GM21515 (cell line): ENCODE results near the gene TEC.
"Not testable (repeated sequence)": the region's sequence is repeated elsewhere in the genome, so short reads cannot be mapped to it uniquely, and the experiment has no call there.

ENCODE experiments used
- ATAC-seq: cut with Tn5 transposase; IDR thresholded peaks from one replicate; pipeline ENCODE4 v1.9.1; 2021; ENCODE audit not compliant: unreplicated experiment

Gene TEC

DNA sequence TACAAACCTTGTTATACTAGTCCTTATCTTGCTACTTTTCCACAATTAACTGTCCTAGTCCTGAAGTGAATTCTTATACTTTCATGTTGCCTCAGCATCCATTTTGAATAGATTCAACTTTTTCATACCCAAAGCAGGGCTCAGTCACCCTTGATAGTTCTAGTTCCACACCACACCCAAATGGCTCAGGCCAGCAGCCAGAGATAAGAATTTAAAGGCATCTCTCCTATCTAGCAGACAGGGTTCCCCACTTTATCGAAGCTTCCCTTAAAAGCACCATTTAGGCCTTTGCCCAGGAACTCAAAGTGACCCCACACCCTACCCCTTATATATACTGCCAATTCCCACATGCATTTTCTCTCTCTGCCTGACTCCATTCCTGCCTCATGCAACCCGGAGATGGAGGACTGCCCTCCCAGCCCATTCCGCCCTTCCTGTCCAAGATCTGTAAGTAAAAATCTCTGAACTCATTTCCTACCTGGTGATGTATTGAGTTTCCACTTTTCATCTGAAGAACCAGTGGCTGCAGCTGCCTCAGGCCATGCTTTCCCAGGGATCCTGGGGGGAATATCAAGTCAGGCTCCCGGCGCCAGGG lies 71.9 kb downstream of the TEC start:
- peak; percentile 32 for ATAC-seq

GRCh38 chr4:48196758-48197504 lies 72.7 kb downstream of the TEC start:
- peak; percentile 68 for ATAC-seq

- no peak for ATAC-seq
Measured at GRCh38 chr4:48195853-48196252, 73.8 kb downstream of the TEC start.

DNA sequence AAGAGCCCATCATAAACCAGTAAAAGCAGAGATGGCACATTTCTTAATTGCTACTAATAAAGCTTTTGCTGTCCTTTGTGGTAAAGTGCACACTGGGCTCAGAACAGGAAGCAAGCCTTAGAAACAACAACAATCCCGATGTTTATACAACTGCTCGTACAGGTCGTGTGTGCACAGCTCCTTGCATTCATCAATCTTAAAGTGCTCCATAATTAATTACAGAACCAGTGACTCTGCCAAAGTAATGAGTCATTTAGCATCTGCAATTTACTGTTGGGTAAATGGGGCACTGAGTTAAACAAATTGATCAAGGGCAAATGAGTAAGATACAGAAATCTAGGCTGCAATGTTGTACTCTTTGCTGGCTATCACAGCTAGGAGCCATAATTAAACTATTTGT lies 74.3 kb downstream of the TEC start:
- no peak for ATAC-seq

DNA sequence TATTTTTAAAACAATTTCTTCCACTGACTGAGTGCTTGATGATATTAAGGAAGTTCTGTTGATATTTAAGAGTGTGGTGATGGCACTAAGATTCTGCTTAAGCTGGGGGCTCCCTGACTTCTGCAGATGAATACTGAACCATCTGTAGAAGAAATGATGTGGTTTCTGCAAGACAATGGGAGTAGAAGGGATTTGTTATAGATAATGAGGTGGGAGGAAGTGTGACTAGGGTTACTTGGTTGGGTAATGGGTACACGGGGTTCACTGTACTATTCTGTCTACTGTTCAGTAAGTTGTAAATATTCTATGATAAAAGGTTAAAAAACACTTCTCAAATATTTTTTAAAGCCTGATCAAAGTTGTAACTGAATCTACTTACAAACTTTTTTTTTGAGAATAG lies 74.7 kb downstream of the TEC start:
- no peak for ATAC-seq

DNA sequence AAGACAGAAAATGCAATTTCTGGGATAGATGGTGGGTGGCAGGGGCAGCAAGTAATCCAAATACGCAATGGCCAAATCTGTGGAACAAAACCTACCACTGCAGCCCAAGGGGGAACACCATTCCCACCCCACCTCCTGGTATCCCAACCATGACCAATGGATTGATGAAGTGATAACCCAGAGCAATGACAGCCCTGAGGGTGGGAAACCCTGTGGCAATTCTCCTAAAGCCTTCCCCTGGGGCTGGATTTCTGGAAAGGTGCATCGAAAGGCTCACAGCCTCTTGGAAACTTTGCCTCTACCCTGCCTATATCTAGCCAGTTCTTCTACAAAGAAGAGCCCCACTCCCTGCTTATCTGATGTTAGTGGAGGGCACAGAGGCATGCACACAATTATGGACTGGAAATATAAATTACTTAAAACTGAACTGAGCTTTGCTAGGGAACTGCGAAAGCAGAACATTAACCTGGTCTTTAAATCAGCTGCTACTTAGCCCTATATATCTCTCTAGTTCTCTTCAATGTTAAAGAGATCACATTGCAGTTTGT lies 75.6 kb downstream of the TEC start:
- no peak for ATAC-seq

DNA sequence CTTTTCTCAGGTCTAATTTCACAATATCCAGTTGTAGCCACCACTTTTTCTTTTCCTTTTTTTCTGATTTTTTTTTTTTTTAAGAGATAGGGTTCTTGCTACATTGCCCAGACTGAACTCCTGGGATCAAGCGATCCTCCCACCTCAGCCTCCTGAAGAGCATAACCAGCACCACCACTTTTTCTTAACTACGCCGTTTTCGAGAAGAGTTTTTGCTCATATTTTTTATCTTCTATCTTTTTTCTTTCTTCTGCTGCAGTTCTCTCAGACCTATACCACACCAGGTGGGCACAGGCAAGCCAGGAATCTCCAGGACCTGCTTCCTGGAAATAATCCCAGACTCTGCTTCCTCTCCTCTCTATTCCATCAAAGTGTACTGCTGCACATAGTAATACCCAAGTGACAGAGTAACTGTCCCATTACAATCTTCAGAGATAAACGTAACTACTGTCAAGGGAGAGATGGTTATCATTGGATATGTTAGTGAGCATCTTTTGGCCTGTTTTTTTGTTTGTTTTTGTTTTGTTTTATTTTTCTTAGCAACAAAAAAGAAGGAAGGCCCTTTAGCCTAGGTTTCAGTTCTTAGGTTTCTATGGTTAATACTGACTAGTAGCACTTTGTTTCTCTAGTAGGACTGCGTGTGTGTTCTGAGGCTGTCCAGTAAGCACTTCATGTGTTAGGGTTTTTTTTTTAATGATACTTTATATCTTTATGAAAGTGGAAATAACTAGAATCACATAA lies 76.4 kb downstream of the TEC start:
- ATAC-seq, result no peak

DNA sequence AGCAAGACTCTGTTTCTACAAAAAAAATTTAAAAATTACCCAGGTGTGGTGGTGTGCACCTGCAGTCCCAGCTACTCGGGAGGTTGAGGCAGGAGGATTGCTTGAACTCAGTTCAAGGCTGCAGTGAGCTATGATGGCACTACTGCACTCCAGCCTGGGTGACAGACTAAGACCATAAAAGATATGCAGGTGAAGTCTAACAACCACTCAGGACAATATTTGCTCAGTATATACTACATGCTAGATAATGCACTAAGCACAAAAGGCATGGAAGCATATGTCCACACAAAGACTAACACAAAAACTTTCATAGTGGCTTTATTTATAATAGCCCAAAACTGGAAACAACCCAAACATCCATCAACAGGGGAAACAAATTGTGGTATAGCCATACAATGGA lies 77.9 kb downstream of the TEC start:
- ATAC-seq, result no peak

- no peak for ATAC-seq
Measured at GRCh38 chr4:48190839-48191238, 78.8 kb downstream of the TEC start.

DNA sequence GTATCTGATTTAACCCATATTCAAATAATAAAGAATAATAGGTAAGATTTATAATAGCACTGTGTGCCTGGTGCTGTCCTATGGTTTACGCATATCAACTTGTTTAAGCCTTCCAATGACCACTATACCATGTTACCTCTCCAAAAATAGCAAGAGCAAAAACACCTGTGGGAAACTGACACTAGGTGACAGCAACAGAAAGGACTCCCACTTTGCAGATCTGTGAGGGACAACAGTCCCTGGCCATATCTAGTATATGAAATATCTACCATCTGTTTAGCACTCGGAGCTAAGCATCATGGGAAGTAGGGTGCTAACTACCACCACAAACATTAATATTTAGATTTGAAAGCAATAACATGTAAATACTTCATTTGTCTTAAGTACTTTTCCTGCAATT lies 79.9 kb downstream of the TEC start:
- no peak for ATAC-seq

DNA sequence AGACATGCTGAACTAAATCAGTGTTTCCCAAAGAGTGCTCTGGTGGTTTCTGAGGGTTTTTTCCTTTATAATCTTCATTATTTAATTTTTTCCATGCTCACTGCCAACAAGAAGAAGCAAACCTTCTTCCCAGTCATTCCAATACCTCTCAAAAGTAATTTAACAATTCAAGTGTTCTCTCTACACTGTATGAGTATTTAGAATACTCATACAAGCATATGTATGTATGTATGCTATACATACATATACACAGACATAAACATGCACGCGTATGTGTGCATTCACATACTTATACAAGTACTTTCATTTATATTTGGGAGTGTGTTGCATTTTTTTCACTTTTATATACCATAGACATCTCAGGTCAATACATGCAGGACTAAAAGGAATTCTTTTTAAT lies 81.2 kb downstream of the TEC start:
- ATAC-seq, result no peak

GRCh38 chr4:48187813-48188212 lies 81.8 kb downstream of the TEC start:
- ATAC-seq, result no peak

GRCh38 chr4:48187066-48187465 lies 82.6 kb downstream of the TEC start:
- not testable (repeated sequence) for ATAC-seq

DNA sequence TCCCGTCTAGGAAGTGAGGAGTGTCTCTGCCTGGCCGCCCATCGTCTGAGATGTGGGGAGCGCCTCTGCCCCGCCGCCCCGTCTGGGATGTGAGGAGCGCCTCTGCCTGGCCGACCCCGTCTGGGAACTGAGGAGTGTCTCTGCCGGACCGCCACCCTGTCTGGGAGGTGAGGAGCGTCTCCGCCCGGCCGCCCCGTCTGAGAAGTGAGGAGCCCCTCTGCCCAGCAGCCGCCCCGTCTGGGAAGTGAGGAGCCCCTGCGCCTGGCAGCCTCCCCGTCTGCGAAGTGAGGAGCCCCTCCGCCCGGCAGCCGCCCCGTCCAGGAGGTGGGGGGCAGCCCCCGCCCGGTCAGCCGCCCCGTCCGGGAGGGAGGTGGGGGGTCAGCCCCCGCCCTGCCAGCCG lies 83.2 kb downstream of the TEC start:
- not testable (repeated sequence) for ATAC-seq

- ATAC-seq, result no peak
Measured at GRCh38 chr4:48184882-48185281, 84.8 kb downstream of the TEC start.

- no peak for ATAC-seq
Measured at GRCh38 chr4:48180234-48180633, 89.4 kb downstream of the TEC start.

- ATAC-seq, result no peak
Measured at GRCh38 chr4:48178931-48179330, 90.7 kb downstream of the TEC start.

GRCh38 chr4:48175806-48176205 lies 93.8 kb downstream of the TEC start:
- ATAC-seq, result no peak

DNA sequence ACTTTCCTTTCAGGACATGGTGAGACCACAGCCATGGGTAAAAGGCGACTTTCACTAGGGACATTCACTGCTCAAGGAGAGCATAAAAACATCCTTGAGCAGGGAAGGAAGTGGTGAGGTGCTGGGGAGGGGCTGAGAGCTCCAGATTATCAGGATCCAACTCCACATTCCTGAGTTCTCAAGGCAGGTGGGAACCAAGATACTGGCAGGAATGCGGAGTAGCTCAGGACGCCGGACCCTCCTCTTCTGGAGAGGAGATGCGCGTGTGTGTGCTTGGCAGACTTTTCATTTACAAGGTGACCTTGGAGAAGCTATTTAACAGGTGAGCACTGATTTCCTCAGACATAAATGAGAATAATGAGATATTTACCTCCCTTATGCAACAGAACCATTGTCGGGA lies 94.3 kb downstream of the TEC start:
- no peak for ATAC-seq

GRCh38 chr4:48173056-48173991 lies 96.3 kb downstream of the TEC start:
- peak; percentile 64 for ATAC-seq

GRCh38 chr4:48172651-48173050 lies 97.0 kb downstream of the TEC start:
- ATAC-seq, result no peak
